H9 (cell line): ENCODE measurements around the gene HMGCL. TPM values are rescaled to one million over a fixed set of nuclear protein-coding genes. Genes with fewer than 3 reads are reported as not detected.
A peak's percentile ranks its signal among the peaks of the same experiment; 100 is the strongest.

Experiments used
- DNase-seq: peaks from one replicate; pipeline ENCODE4 v3.0.0-alpha.2; 2017
- H2AFZ ChIP-seq: one replicate; pipeline ENCODE4 v1.6.1; 2013; ENCODE audit warnings: mild to moderate bottlenecking, low read length, control low read depth, moderate library complexity
- H2AK5ac ChIP-seq: 2 replicates; pipeline ENCODE4 v1.6.1; 2013; ENCODE audit warnings: low read length, control low read depth, mixed read lengths; ENCODE audit not compliant: insufficient read length
- H2BK120ac ChIP-seq: one replicate; pipeline ENCODE4 v1.6.1; 2013; ENCODE audit warnings: low read depth, mild to moderate bottlenecking, low read length, control low read depth, inconsistent platforms; ENCODE audit not compliant: poor library complexity, severe bottlenecking
- H2BK12ac ChIP-seq: 2 replicates; pipeline ENCODE4 v1.6.1; 2013; ENCODE audit warnings: low read length, control low read depth, mixed read lengths, low read depth; ENCODE audit not compliant: insufficient read length
- H2BK15ac ChIP-seq: 2 replicates; pipeline ENCODE4 v1.6.1; 2013; ENCODE audit warnings: low read depth, low read length, control low read depth
- H2BK20ac ChIP-seq: one replicate; pipeline ENCODE4 v1.6.1; 2013; ENCODE audit warnings: low read depth, mild to moderate bottlenecking, low read length, control low read depth, inconsistent platforms; ENCODE audit not compliant: poor library complexity, severe bottlenecking
- H2BK5ac ChIP-seq: 2 replicates; pipeline ENCODE4 v1.6.1; 2013; ENCODE audit warnings: low read length, control low read depth, mixed read lengths; ENCODE audit not compliant: insufficient read length
- H3K14ac ChIP-seq: 2 replicates; pipeline ENCODE4 v1.6.1; 2013; ENCODE audit warnings: low read length, control low read depth; ENCODE audit not compliant: insufficient read depth
- H3K18ac ChIP-seq: 2 replicates; pipeline ENCODE4 v1.6.1; 2013; ENCODE audit warnings: low read depth, mild to moderate bottlenecking, mixed read lengths, low read length, control low read depth; ENCODE audit not compliant: insufficient read length
- H3K23ac ChIP-seq: 2 replicates; pipeline ENCODE4 v1.6.1; 2013; ENCODE audit warnings: low read length, control low read depth, mixed read lengths, low read depth; ENCODE audit not compliant: insufficient read length
- H3K23me2 ChIP-seq: 2 replicates; pipeline ENCODE4 v1.6.1; 2013; ENCODE audit warnings: low read depth, mild to moderate bottlenecking, mixed read lengths, low read length, control low read depth; ENCODE audit not compliant: insufficient read length, poor library complexity, severe bottlenecking
- H3K27ac ChIP-seq: 2 replicates; pipeline ENCODE4 v1.5.1; 2013; ENCODE audit warnings: low read length, control low read depth, mixed read lengths, low read depth; ENCODE audit not compliant: insufficient read length
- H3K27me3 ChIP-seq: 2 replicates; pipeline ENCODE4 v1.6.1; 2013; ENCODE audit warnings: low read length, control low read depth, inconsistent platforms; ENCODE audit not compliant: insufficient read depth
- H3K4ac ChIP-seq: 2 replicates; pipeline ENCODE4 v1.6.1; 2013; ENCODE audit warnings: low read depth, mild to moderate bottlenecking, control low read depth, inconsistent platforms, low read length, moderate library complexity
- H3K4me1 ChIP-seq: 2 replicates; pipeline ENCODE4 v1.6.1; 2013; ENCODE audit warnings: low read length, control low read depth, inconsistent platforms; ENCODE audit not compliant: insufficient read depth
- H3K4me2 ChIP-seq: 2 replicates; pipeline ENCODE4 v1.6.1; 2013; ENCODE audit warnings: low read length, control low read depth, mixed read lengths; ENCODE audit not compliant: insufficient read length, insufficient read depth
- H3K56ac ChIP-seq: 2 replicates; pipeline ENCODE4 v1.6.1; 2013; ENCODE audit warnings: low read depth, mild to moderate bottlenecking, mixed read lengths, low read length, control low read depth; ENCODE audit not compliant: insufficient read length
- H3K79me1 ChIP-seq: 2 replicates; pipeline ENCODE4 v1.6.1; 2013; ENCODE audit warnings: low read depth, mild to moderate bottlenecking, moderate library complexity, low read length, control low read depth, inconsistent platforms; ENCODE audit not compliant: insufficient read depth, poor library complexity, severe bottlenecking
- H3K79me2 ChIP-seq: 2 replicates; pipeline ENCODE4 v1.6.1; 2013; ENCODE audit warnings: low read length, control low read depth, inconsistent platforms; ENCODE audit not compliant: insufficient read depth
- H3K9ac ChIP-seq: 2 replicates; pipeline ENCODE4 v1.6.1; 2013; ENCODE audit warnings: low read length, control low read depth, mixed read lengths; ENCODE audit not compliant: insufficient read length; ENCODE audit errors: extremely low read depth
- H3K9me3 ChIP-seq: one replicate; pipeline ENCODE4 v1.6.1; 2013; ENCODE audit warnings: low read depth, low read length, inconsistent platforms; ENCODE audit not compliant: control insufficient read depth
- H3T11ph ChIP-seq: one replicate; pipeline ENCODE4 v1.6.1; 2013; ENCODE audit warnings: mild to moderate bottlenecking, low read length, control low read depth, inconsistent platforms
- H4K20me1 ChIP-seq: one replicate; pipeline ENCODE4 v1.6.1; 2013; ENCODE audit not compliant: control insufficient read depth, insufficient read length, insufficient read depth
- H4K5ac ChIP-seq: 2 replicates; pipeline ENCODE4 v1.6.1; 2013; ENCODE audit warnings: low read depth, mild to moderate bottlenecking, mixed read lengths, low read length, control low read depth; ENCODE audit not compliant: insufficient read length
- H4K8ac ChIP-seq: replicated peaks from 2 replicates; pipeline ENCODE4 v1.6.1; 2013; ENCODE audit warnings: low read length, control low read depth, mixed read lengths, low read depth; ENCODE audit not compliant: insufficient read length
- H4K91ac ChIP-seq: 2 replicates; pipeline ENCODE4 v1.6.1; 2013; ENCODE audit warnings: low read depth, mild to moderate bottlenecking, moderate library complexity, mixed read lengths, low read length, control low read depth; ENCODE audit not compliant: insufficient read length
- H3K27ac Mint-ChIP-seq, 3 experiments: 2 replicates in 2 of 3; 3 replicates in 1 of 3; pipeline ENCODE4 v1.8.0; 2020 to 2021; ENCODE audit warnings: mixed read lengths in 3 of 3, mild to moderate bottlenecking in 1 of 3, moderate library complexity in 1 of 3
- H3K27me3 Mint-ChIP-seq: 2 replicates; pipeline ENCODE4 v1.8.0; 2021; ENCODE audit warnings: low read depth, mild to moderate bottlenecking, moderate library complexity, mixed read lengths
- H3K36me3 Mint-ChIP-seq, 3 experiments: 2 replicates in 2 of 3; 3 replicates in 1 of 3; pipeline ENCODE4 v1.8.0; 2020 to 2021; ENCODE audit warnings: low read depth in 3 of 3, mixed read lengths in 3 of 3; ENCODE audit not compliant: insufficient read depth in 1 of 3
- H3K4me1 Mint-ChIP-seq, 2 experiments: 2 replicates each; pipeline ENCODE4 v1.8.0; 2020; ENCODE audit warnings: mixed read lengths in 2 of 2
- H3K4me3 Mint-ChIP-seq, 2 experiments: 2 replicates in 1 of 2; 3 replicates in 1 of 2; pipeline ENCODE4 v1.8.0; 2020 to 2021; ENCODE audit warnings: mild to moderate bottlenecking in 2 of 2, mixed read lengths in 2 of 2, moderate library complexity in 1 of 2
- H3K9me3 Mint-ChIP-seq, 2 experiments: 2 replicates in 1 of 2; 3 replicates in 1 of 2; pipeline ENCODE4 v1.8.0; 2020; ENCODE audit warnings: mild to moderate bottlenecking in 2 of 2, mixed read lengths in 2 of 2, moderate library complexity in 1 of 2
- CTCF ChIP-seq: fragments of 200-600 bp; sonication (generic); conservative IDR thresholded peaks from 3 replicates; pipeline ENCODE4 v1.8.0; 2021; ENCODE audit warnings: antibody characterized with exemption, mild to moderate bottlenecking
- WGBS: extraction: QIAGEN DNeasy Blood & Tissue Kit; methylation state at CpG from one replicate; pipeline ENCODE4 v1.1.7; 2013; ENCODE audit warnings: missing lambda C conversion rate, low lambda C conversion rate, mixed read lengths; ENCODE audit not compliant: insufficient read length; ENCODE audit errors: extremely low coverage; 5-methylcytosine and 5-hydroxymethylcytosine counted together
- total RNA-seq: library from RNA; stranded (reverse); gene quantifications from 2 replicates; pipeline ENCODE4 v1.2.1, GENCODE V29; 2021

The HMGCL gene
- total RNA-seq, 1 experiment from 2014 or later: 15.9 TPM

- Mint-ChIP-seq H3K27ac (no peak overlapping the region), H3K36me3 (peaks cover 2 to 21% (median 16%) of the 10 kb centered on the region in 3 experiments; a peak in 5 of 7 replicates), H3K9me3 (no peaks in the 10 kb centered on the region), H3K27me3 (peaks cover 8% of the 10 kb centered on the region), H3K4me3 (peak overlapping the region; percentile 15 to 61; a peak in 2 of 5 replicates), H3K4me1 (peaks cover 9 to 11% of the 10 kb centered on the region in 2 experiments)
- Histone ChIP-seq H4K91ac (no peak overlapping the region), H4K5ac (no peak overlapping the region), H4K20me1 (no peaks in the 10 kb centered on the region), H2BK120ac (no peak overlapping the region), H3K79me1 (no peaks in the 10 kb centered on the region), H4K8ac (no peak overlapping the region), H3K79me2 (no peaks in the 10 kb centered on the region), H3K18ac (no peak overlapping the region), H3K4ac (no peak overlapping the region), H3K4me1 (no peaks in the 10 kb centered on the region; the same call in 1 of the 2 replicates), H3K4me2 (peak overlapping the region; percentile 85), H2AK5ac (no peak overlapping the region), H2BK12ac (no peak overlapping the region), H3K14ac (no peak overlapping the region), H3K56ac (no peak overlapping the region), H3K9ac (no peak overlapping the region), H2AFZ (no peak overlapping the region), H2BK15ac (no peak overlapping the region), H3K27me3 (no peaks in the 10 kb centered on the region), H3K9me3 (no peaks in the 10 kb centered on the region), H3K23ac (no peak overlapping the region), H3K23me2 (peaks cover 11% of the 10 kb centered on the region), H3T11ph (no peak overlapping the region), H2BK20ac (no peak overlapping the region), H3K27ac (no peak overlapping the region), H2BK5ac (no peak overlapping the region)
- WGBS: no CpG with 5 or more reads among the region's 10 CpGs
- DNase-seq: no peak
- no peak for TF ChIP-seq CTCF
These were observed 23.4 kb downstream of the HMGCL start for GRCh38 chr1:23801876-23802275.
